ENCODE results near the gene KRTAP4-11.

GRCh38 chr17:41096055-41096454 is 22.1 kb downstream of the KRTAP4-11 start:
- TF ChIP-seq CTCF (IDR thresholded peaks at IDR 0.05; ENCODE audit: poor library complexity) (no peak), EZH2phosphoT487 (IDR thresholded peaks at IDR 0.05; ENCODE audit: low read depth, severe bottlenecking, unreplicated experiment) (no peak)

All from hepatocyte (in vitro differentiated cells).